GM12801 (cell line): Measurements from ENCODE around the gene MSANTD1.

Experiments
- CTCF ChIP-seq: IDR thresholded peaks from one replicate; pipeline ENCODE4 v1.5.1; 2011; ENCODE audit warnings: control low read depth; ENCODE audit not compliant: insufficient read length; ENCODE audit errors: extremely low read depth

Gene MSANTD1

GRCh38 chr4:3251691-3252479, 2.9 kb downstream of the MSANTD1 start:
- TF ChIP-seq CTCF, result no peak

- no peak for TF ChIP-seq CTCF
Measured at GRCh38 chr4:3252480-3252828, 3.5 kb downstream of the MSANTD1 start.

GRCh38 chr4:3252831-3253641, 4.1 kb downstream of the MSANTD1 start:
- TF ChIP-seq CTCF, result no peak

- TF ChIP-seq CTCF, result no peak
Measured at GRCh38 chr4:3253808-3254207, 4.8 kb downstream of the MSANTD1 start.

GRCh38 chr4:3254302-3255131, 5.6 kb downstream of the MSANTD1 start:
- TF ChIP-seq CTCF, result no peak

GRCh38 chr4:3255611-3256186, 6.7 kb downstream of the MSANTD1 start:
- no peak for TF ChIP-seq CTCF
